AG04449 (cell line): ENCODE measurements around the gene OR7G2.

Experiments used
- CTCF ChIA-PET: fragments of 350-600 bp; formaldehyde crosslinking; extraction: SDS; loops from one replicate; lab custom pipeline; 2021; ENCODE audit warnings: antibody characterized with exemption; lab: Yijun Ruan, JAX
- POLR2A ChIA-PET: fragments of 400-600, 350-600 bp; formaldehyde crosslinking; extraction: SDS; loops from one replicate; lab custom pipeline; 2020; ENCODE audit warnings: antibody characterized with exemption, inconsistent platforms; lab: Yijun Ruan, JAX
- DNase-seq: peaks from one replicate; pipeline ENCODE4 v3.0.0-alpha.2; 2010; ENCODE audit warnings: low read depth, low spot score
- H3K4me3 ChIP-seq: 2 replicates; pipeline ENCODE4 v1.5.1; 2011; ENCODE audit warnings: low read depth, mild to moderate bottlenecking, control low read depth, low read length
- TF ChIP-seq, protein P1 (sequence below): IDR thresholded peaks from one replicate; pipeline ENCODE4 v1.5.1; 2011; ENCODE audit warnings: mild to moderate bottlenecking, moderate library complexity, low read length, control low read depth, inconsistent platforms; ENCODE audit not compliant: insufficient read depth; ENCODE audit errors: missing control alignments

The OR7G2 gene

GRCh38 chr19:9148697-9149096, 41.4 kb upstream of the OR7G2 start:
- TF ChIP-seq, protein P1, sequence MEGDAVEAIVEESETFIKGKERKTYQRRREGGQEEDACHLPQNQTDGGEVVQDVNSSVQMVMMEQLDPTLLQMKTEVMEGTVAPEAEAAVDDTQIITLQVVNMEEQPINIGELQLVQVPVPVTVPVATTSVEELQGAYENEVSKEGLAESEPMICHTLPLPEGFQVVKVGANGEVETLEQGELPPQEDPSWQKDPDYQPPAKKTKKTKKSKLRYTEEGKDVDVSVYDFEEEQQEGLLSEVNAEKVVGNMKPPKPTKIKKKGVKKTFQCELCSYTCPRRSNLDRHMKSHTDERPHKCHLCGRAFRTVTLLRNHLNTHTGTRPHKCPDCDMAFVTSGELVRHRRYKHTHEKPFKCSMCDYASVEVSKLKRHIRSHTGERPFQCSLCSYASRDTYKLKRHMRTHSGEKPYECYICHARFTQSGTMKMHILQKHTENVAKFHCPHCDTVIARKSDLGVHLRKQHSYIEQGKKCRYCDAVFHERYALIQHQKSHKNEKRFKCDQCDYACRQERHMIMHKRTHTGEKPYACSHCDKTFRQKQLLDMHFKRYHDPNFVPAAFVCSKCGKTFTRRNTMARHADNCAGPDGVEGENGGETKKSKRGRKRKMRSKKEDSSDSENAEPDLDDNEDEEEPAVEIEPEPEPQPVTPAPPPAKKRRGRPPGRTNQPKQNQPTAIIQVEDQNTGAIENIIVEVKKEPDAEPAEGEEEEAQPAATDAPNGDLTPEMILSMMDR, result no peak
- ChIA-PET CTCF (no interaction called here), POLR2A (no interaction called here)
- no peak for DNase-seq
- H3K4me3 ChIP-seq, result no peak overlapping the region

GRCh38 chr19:9146882-9147281, 39.6 kb upstream of the OR7G2 start:
- CTCF ChIA-PET, result no interaction called here
- no peak for DNase-seq
- no peak overlapping the region for H3K4me3 ChIP-seq
- TF ChIP-seq, protein P1, result no peak
- POLR2A ChIA-PET, result no interaction called here

GRCh38 chr19:9144920-9145319, 37.6 kb upstream of the OR7G2 start:
- no peak for DNase-seq
- no peak overlapping the region for H3K4me3 ChIP-seq
- TF ChIP-seq, protein P1, result no peak
- CTCF ChIA-PET, result no interaction called here
- POLR2A ChIA-PET, result no interaction called here

GRCh38 chr19:9140159-9140874, 33.0 kb upstream of the OR7G2 start, which contains the start of gene ZNF317:
TSS of gene ZNF317 (plus strand) at chr19:9140397. CDS start at chr19:9156017, 15,620 bp downstream.
- DNase-seq, result peak; percentile 41
- peak within 1 kb of the TSS; percentile 71 for H3K4me3 ChIP-seq
- CTCF ChIA-PET, result interaction anchor here (0.7 kb wide), 1 partner anchor 11 kb away, joined by 3 read pairs; no protein-coding TSS in a partner anchor

DNA sequence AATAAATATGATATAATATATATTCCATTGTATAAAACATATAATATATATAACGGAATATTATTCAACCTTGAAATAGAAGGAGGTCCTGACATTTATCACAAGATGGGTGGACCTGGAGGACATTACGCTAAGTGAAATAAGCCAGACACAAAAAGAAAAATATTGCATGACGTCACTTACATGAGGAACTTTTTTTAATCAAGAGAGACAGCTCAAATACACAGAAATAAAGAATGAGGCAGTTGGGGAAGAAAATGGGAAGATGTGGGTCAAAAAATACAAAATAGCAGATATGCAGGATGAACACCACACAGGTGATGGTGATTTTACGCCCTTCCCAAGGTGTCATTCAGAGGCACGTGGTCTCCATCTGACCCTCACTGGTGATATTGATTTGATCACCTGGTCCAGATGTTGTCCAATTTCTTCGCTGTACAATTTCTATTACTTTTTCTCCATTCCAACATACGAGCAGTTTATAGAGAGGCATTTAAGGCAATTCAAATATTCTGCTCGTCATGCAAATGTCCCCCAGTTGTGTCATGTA, 32.4 kb upstream of the OR7G2 start:
- CTCF ChIA-PET, result no interaction called here
- peak overlapping the region; percentile 71 for H3K4me3 ChIP-seq
- no peak for DNase-seq
- TF ChIP-seq, protein P1, result no peak
- POLR2A ChIA-PET, result no interaction called here

More at GRCh38 chr19:9140159-9140874, 33.0 kb upstream of the OR7G2 start, which contains the start of gene ZNF317:
- POLR2A ChIA-PET, result no interaction called here
- TF ChIP-seq, protein P1, result no peak

GRCh38 chr19:9132422-9132821, 25.1 kb upstream of the OR7G2 start:
- CTCF ChIA-PET, result no interaction called here
- DNase-seq, result no peak
- TF ChIP-seq, protein P1, result no peak
- no peak overlapping the region for H3K4me3 ChIP-seq
- POLR2A ChIA-PET, result no interaction called here
